ENCODE results near the gene PLCL1.
A peak's percentile ranks its signal among the peaks of the same experiment; 100 is the strongest.
"Not testable (repeated sequence)": the region's sequence is repeated elsewhere in the genome, so short reads cannot be mapped to it uniquely, and the experiment has no call there.

Gene PLCL1

DNA sequence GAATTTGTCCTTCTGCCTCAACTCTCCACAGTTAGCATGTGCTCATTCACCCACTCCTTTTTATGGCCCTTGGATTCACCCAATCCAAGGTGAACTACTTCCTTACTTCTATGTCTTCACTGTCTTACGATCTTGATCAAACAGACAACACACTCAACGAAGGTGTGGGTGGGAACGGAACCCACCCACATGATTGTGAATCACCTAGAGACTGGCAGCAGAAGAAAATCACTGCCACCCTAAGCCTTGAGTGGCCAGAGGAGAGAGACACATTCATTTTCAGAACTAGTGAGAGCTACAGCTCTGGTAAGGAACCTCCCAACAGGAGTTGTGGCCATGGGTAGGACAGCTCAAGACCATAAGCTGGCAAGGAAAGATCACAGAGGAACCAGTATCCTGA lies 194.3 kb downstream of the PLCL1 start:
- no peak overlapping the region for H3K4me3 ChIP-seq (ENCODE audit: low read length)
- no peak for TF ChIP-seq ZNF274 (IDR thresholded peaks at IDR 0.05; ENCODE audit: low read depth, low read length)

- no peak overlapping the region for H3K4me3 ChIP-seq (ENCODE audit: low read length)
- no peak for TF ChIP-seq ZNF274 (IDR thresholded peaks at IDR 0.05; ENCODE audit: low read depth, low read length)
These were observed 196.0 kb downstream of the PLCL1 start for GRCh38 chr2:198000417-198000816.

- H3K4me3 ChIP-seq (ENCODE audit: low read length), result no peak overlapping the region
- no peak for TF ChIP-seq ZNF274 (IDR thresholded peaks at IDR 0.05; ENCODE audit: low read depth, low read length)
These were observed 199.8 kb downstream of the PLCL1 start for GRCh38 chr2:198004173-198004572.

GRCh38 chr2:198004921-198005829 lies 200.8 kb downstream of the PLCL1 start:
- peak overlapping the region; percentile 34 for H3K4me3 ChIP-seq (ENCODE audit: low read length)
- no peak for TF ChIP-seq ZNF274 (IDR thresholded peaks at IDR 0.05; ENCODE audit: low read depth, low read length)

- no peak for TF ChIP-seq ZNF274 (IDR thresholded peaks at IDR 0.05; ENCODE audit: low read depth, low read length)
- no peak overlapping the region for H3K4me3 ChIP-seq (ENCODE audit: low read length)
These were observed 202.3 kb downstream of the PLCL1 start for GRCh38 chr2:198006733-198007132.

DNA sequence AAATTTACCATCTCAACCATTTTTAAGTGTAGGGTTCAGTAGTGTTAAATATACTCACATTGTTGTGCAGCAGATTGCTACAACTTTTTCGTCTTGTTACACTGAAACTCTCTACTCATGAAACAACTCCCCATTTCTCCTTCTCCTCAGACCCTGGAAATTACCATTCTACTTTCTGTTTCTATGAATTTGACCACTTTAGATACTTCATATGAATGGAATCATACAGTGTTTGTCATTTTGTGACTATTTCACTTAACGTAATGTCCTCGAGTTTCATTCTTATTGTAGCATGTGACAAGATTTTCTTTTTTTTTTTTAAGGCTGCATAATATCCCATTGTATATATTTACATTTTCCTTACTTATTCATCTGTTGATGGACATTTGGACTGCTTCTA lies 203.8 kb downstream of the PLCL1 start:
- no peak for TF ChIP-seq ZNF274 (IDR thresholded peaks at IDR 0.05; ENCODE audit: low read depth, low read length)
- H3K4me3 ChIP-seq (ENCODE audit: low read length), result no peak overlapping the region

- no peak overlapping the region for H3K4me3 ChIP-seq (ENCODE audit: low read length)
- TF ChIP-seq ZNF274 (IDR thresholded peaks at IDR 0.05; ENCODE audit: low read depth, low read length), result no peak
These were observed 207.6 kb downstream of the PLCL1 start for GRCh38 chr2:198012025-198012424.

GRCh38 chr2:198016243-198016642 lies 211.8 kb downstream of the PLCL1 start:
- no peak for TF ChIP-seq ZNF274 (IDR thresholded peaks at IDR 0.05; ENCODE audit: low read depth, low read length)
- no peak overlapping the region for H3K4me3 ChIP-seq (ENCODE audit: low read length)

- no peak overlapping the region for H3K4me3 ChIP-seq (ENCODE audit: low read length)
- TF ChIP-seq ZNF274 (IDR thresholded peaks at IDR 0.05; ENCODE audit: low read depth, low read length), result no peak
These were observed 212.7 kb downstream of the PLCL1 start for GRCh38 chr2:198017068-198017467.

GRCh38 chr2:198028955-198029354 lies 224.6 kb downstream of the PLCL1 start:
- no peak for TF ChIP-seq ZNF274 (IDR thresholded peaks at IDR 0.05; ENCODE audit: low read depth, low read length)
- no peak overlapping the region for H3K4me3 ChIP-seq (ENCODE audit: low read length)

GRCh38 chr2:198029576-198029975 lies 225.2 kb downstream of the PLCL1 start:
- not testable (repeated sequence) for H3K4me3 ChIP-seq (ENCODE audit: low read length)

- no peak overlapping the region for H3K4me3 ChIP-seq (ENCODE audit: low read length)
- no peak for TF ChIP-seq ZNF274 (IDR thresholded peaks at IDR 0.05; ENCODE audit: low read depth, low read length)
These were observed 229.2 kb downstream of the PLCL1 start for GRCh38 chr2:198033626-198034025.

GRCh38 chr2:198036029-198036879 lies 231.9 kb downstream of the PLCL1 start:
- no peak overlapping the region for H3K4me3 ChIP-seq (ENCODE audit: low read length)
- no peak for TF ChIP-seq ZNF274 (IDR thresholded peaks at IDR 0.05; ENCODE audit: low read depth, low read length)

DNA sequence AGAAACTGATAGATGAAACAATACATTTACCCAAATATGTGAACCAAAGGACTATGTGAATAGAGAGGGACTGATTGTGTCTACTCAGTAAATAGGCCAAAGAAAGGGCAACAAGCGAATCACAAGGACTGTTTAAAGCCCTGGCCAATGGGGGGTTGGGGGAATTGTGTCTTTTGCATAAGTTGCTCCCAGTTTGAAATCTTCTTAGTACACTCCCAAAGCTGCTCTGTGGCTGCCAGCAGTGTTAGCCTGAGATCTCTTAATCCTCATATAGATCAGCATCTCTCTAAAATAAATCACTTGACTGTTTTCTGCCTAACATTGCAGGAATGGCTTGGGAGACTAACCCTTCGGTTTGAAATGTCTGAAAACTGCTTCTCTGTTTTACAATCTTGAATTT lies 236.4 kb downstream of the PLCL1 start:
- TF ChIP-seq ZNF274 (IDR thresholded peaks at IDR 0.05; ENCODE audit: low read depth, low read length), result no peak
- H3K4me3 ChIP-seq (ENCODE audit: low read length), result no peak overlapping the region

DNA sequence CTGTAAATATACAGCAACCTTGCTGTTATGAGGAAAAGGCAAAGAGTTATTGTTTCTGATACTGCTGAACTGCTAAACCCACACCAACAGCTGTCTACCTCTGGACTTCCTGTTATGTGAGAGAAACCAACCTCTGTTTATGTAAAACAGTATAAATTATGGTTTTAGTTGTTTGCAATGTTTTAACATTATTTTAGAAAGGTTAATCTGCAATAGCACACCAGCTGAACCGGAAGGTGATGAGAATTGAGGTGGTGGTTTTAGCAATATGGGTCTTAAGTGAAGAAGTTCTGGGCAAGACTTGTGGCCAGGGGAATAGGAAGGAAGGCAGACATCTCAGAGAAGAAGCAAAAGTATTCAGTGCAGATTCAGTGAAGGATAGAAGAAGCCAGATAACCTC lies 237.8 kb downstream of the PLCL1 start:
- no peak for TF ChIP-seq ZNF274 (IDR thresholded peaks at IDR 0.05; ENCODE audit: low read depth, low read length)
- no peak overlapping the region for H3K4me3 ChIP-seq (ENCODE audit: low read length)

Measured in GM08714 (cell line).